ENCODE data around the gene NAALADL1. TPM values are rescaled to one million over a fixed set of nuclear protein-coding genes. Genes with fewer than 3 reads are reported as not detected.
A peak's percentile ranks its signal among the peaks of the same experiment; 100 is the strongest.

Gene NAALADL1
- total RNA-seq, 1 experiment from 2014 or later, result not detected

- intact Hi-C loops (cut with micrococcal nuclease), result loop anchor here (5.0 kb wide), 1 partner anchor 149 kb away; no protein-coding TSS in a partner anchor
- Histone ChIP-seq H3K27ac (ENCODE audit: low read depth, low read length) (peak overlapping the region; percentile 34; the same call in 1 of the 2 replicates), H3K27me3 (ENCODE audit: insufficient read depth, low read length) (no peaks in the 10 kb centered on the region), H2AFZ (ENCODE audit: low read depth, low read length, poor library complexity, severe bottlenecking) (peak overlapping the region; percentile 70), H3K9ac (ENCODE audit: low read length) (peak overlapping the region; percentile 29), H3K4me3 (replicated peaks in 1 of 2; ENCODE audit: low read depth in 1 of 2, low read length in 2 of 2) (peak overlapping the region; percentile 30 to 50), H3K4me2 (ENCODE audit: low read length) (peak overlapping the region; percentile 78), H3K9me3 (ENCODE audit: control insufficient read depth in 1 of 2, insufficient read depth in 1 of 2, low read depth in 1 of 2, low read length in 2 of 2) (no peaks in the 10 kb centered on the region), H3K9me2 (ENCODE audit: insufficient read depth) (no peaks in the 10 kb centered on the region), H4K20me1 (ENCODE audit: insufficient read depth) (no peaks in the 10 kb centered on the region), H3K79me2 (ENCODE audit: insufficient read depth, low read length) (no peaks in the 10 kb centered on the region), H3K4me1 (ENCODE audit: control insufficient read depth in 1 of 2, insufficient read depth in 2 of 2, low read length in 2 of 2) (peaks cover 13 to 36% of the 10 kb centered on the region in 2 experiments; a peak in 3 of 4 replicates), H3K36me3 (ENCODE audit: control insufficient read depth in 1 of 2, insufficient read depth in 2 of 2, low read length in 2 of 2) (no peaks in the 10 kb centered on the region)
- ATAC-seq (peak; percentile 18; the same call in 1 of the 2 replicates), DNase-seq (ENCODE audit: low read depth, low spot score) (no peak)
- ChIA-PET CTCF (interaction anchor here (0.7 to 3.8 kb wide), 8 partner anchors 11 to 209 kb away, joined by 3 to 21 read pairs (median 4); partner anchors contain the start of gene ARL2), RAD21 (ENCODE audit: low non-redundant PET in 1 of 2, low total read pairs in 2 of 2, uncharacterized antibody in 2 of 2, unreplicated experiment in 2 of 2) (interaction anchor here (1.2 to 1.9 kb wide), 2 partner anchors 148 to 150 kb away, joined by 4 to 5 read pairs; no protein-coding TSS in a partner anchor), POLR2A (interaction anchor here (0.8 to 2.7 kb wide), 2 partner anchors 10 to 17 kb away, joined by 3 to 15 read pairs; no protein-coding TSS in a partner anchor)
- TF ChIP-seq POLR2A (IDR thresholded peaks at IDR 0.05; ENCODE audit: borderline replicate concordance, extremely low read depth, insufficient read depth, insufficient read length) (no peak), ATF3 (IDR thresholded peaks at IDR 0.05) (no peak), ZNF274 (IDR thresholded peaks at IDR 0.05; ENCODE audit: low read depth, low read length) (no peak), ZBTB33 (IDR thresholded peaks at IDR 0.05; ENCODE audit: extremely low read depth, insufficient replicate concordance, low read length) (no peak), ELF1 (IDR thresholded peaks at IDR 0.05; ENCODE audit: borderline replicate concordance, low read depth) (no peak), EZH2 (IDR thresholded peaks at IDR 0.05) (no peak), TCF7L2 (IDR thresholded peaks at IDR 0.05; ENCODE audit: borderline replicate concordance, extremely low read depth, insufficient read depth, insufficient read length) (no peak), EGR1 (IDR thresholded peaks at IDR 0.05; ENCODE audit: low read depth) (no peak), EZH2phosphoT487 (IDR thresholded peaks at IDR 0.05; ENCODE audit: borderline replicate concordance) (no peak), MAX (IDR thresholded peaks at IDR 0.05) (no peak), SRF (IDR thresholded peaks at IDR 0.05; ENCODE audit: low read depth) (no peak), POLR2AphosphoS5 (IDR thresholded peaks at IDR 0.05; ENCODE audit: low read depth, low read length) (no peak), RAD21 (IDR thresholded peaks at IDR 0.05; ENCODE audit: low read depth) (no peak), CBX3 (IDR thresholded peaks at IDR 0.05; ENCODE audit: low read depth) (no peak)
- BruUV-seq (replicated peaks), result TSS peak; percentile 78
Observed at GRCh38 chr11:64996327-64996709, 62.0 kb downstream of the NAALADL1 start.

Small RNA genes within 50 kb of the gene (microRNA-seq; reads per million reads assigned to microRNA genes)
- gene MIR6879 (ENCODE audit: borderline number of aligned reads), result not detected

Other genes with a start within 250 kb of the NAALADL1 start
- gene MEN1, start 248.0 kb downstream of the NAALADL1 start, total RNA-seq (2021; ENCODE audit: unreplicated experiment), result 62.1 TPM
- 30.1 TPM for gene CDC42BPG, start 213.9 kb downstream of the NAALADL1 start, total RNA-seq (2021; ENCODE audit: unreplicated experiment)
- gene EHD1, start 179.9 kb downstream of the NAALADL1 start, total RNA-seq (2021; ENCODE audit: unreplicated experiment), result 48.1 TPM
- 24.7 TPM for gene ATG2A, start 141.3 kb downstream of the NAALADL1 start, total RNA-seq (2021; ENCODE audit: unreplicated experiment)
- gene PPP2R5B, start 133.9 kb downstream of the NAALADL1 start, total RNA-seq (2021; ENCODE audit: unreplicated experiment), result 10.9 TPM
- not detected for gene GPHA2, start 122.7 kb downstream of the NAALADL1 start, total RNA-seq (2021; ENCODE audit: unreplicated experiment)
- not detected for gene MAJIN, start 86.4 kb downstream of the NAALADL1 start, total RNA-seq (2021; ENCODE audit: unreplicated experiment)
- gene BATF2, start 61.6 kb downstream of the NAALADL1 start, total RNA-seq (2021; ENCODE audit: unreplicated experiment), result 2.1 TPM
- 68.7 TPM for gene ARL2, start 44.4 kb downstream of the NAALADL1 start, total RNA-seq (2021; ENCODE audit: unreplicated experiment)
- 16.8 TPM for gene SNX15, start 31.1 kb downstream of the NAALADL1 start, total RNA-seq (2021; ENCODE audit: unreplicated experiment)
- gene SAC3D1, start 17.3 kb downstream of the NAALADL1 start, total RNA-seq (2021; ENCODE audit: unreplicated experiment), result 36.9 TPM
- gene CDCA5, start 25.5 kb upstream of the NAALADL1 start, total RNA-seq (2021; ENCODE audit: unreplicated experiment), result 72.1 TPM
- 35.3 TPM for gene ZFPL1, start 25.7 kb upstream of the NAALADL1 start, total RNA-seq (2021; ENCODE audit: unreplicated experiment)
- 89.5 TPM for gene VPS51, start 37.7 kb upstream of the NAALADL1 start, total RNA-seq (2021; ENCODE audit: unreplicated experiment)
- 52.9 TPM for gene TM7SF2, start 53.3 kb upstream of the NAALADL1 start, total RNA-seq (2021; ENCODE audit: unreplicated experiment)
- gene ZNHIT2, start 59.1 kb upstream of the NAALADL1 start, total RNA-seq (2021; ENCODE audit: unreplicated experiment), result 18.8 TPM
- 1,073 TPM for gene FAU, start 63.6 kb upstream of the NAALADL1 start, total RNA-seq (2021; ENCODE audit: unreplicated experiment)
- 77.5 TPM for gene MRPL49, start 63.8 kb upstream of the NAALADL1 start, total RNA-seq (2021; ENCODE audit: unreplicated experiment)
- 45.9 TPM for gene SYVN1, start 76.0 kb upstream of the NAALADL1 start, total RNA-seq (2021; ENCODE audit: unreplicated experiment)
- gene SPDYC, start 111.7 kb upstream of the NAALADL1 start, total RNA-seq (2021; ENCODE audit: unreplicated experiment), result 1.2 TPM
- 279 TPM for gene CAPN1, start 123.4 kb upstream of the NAALADL1 start, total RNA-seq (2021; ENCODE audit: unreplicated experiment)
- 20.0 TPM for gene POLA2, start 203.4 kb upstream of the NAALADL1 start, total RNA-seq (2021; ENCODE audit: unreplicated experiment)